Prostate gland (tissue), 2 donors: ENCODE measurements around the gene PIGN.

Experiments used
- POLR2A ChIP-seq: fragments of 450-650 bp; IDR thresholded peaks from one replicate; pipeline ENCODE4 v1.6.1; 2016; ENCODE audit warnings: antibody characterized with exemption, mild to moderate bottlenecking
- POLR2AphosphoS5 ChIP-seq: sonication (generic); formaldehyde crosslinking; IDR thresholded peaks from one replicate; pipeline ENCODE4 v1.6.1; 2017; ENCODE audit warnings: antibody characterized with exemption
- TF ChIP-seq, protein P1 (sequence below), 4 experiments: fragments of 200-600 bp in 2 of 4; fragments of 450-650 bp in 2 of 4; sonication (generic) in 2 of 4; IDR thresholded peaks; 1 replicate in 3 of 4; 2 replicates in 1 of 4; pipeline ENCODE4 v1.5.1; 2016 to 2019; ENCODE audit warnings: antibody characterized with exemption in 4 of 4, mild to moderate bottlenecking in 2 of 4, moderate library complexity in 2 of 4

DNA sequence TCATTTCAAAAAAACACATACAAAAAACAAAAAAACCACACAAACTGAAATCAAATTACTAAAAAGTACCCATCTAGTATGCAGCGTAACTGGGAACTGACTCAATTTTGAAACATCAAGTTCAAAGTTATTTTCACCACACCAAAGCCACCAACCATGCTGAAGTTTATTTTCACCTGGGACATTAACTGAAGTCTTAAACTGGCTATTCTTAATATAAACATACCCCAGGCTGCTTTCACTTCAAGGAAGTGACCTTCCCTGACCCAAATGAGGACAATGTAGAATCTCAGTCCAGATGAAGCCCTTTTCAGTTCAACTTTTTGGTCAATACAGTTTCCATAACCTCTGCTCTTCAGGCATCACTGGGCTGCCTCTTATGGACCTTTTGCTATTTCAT lies 84.6 kb downstream of the PIGN start:
- TF ChIP-seq, protein P1, sequence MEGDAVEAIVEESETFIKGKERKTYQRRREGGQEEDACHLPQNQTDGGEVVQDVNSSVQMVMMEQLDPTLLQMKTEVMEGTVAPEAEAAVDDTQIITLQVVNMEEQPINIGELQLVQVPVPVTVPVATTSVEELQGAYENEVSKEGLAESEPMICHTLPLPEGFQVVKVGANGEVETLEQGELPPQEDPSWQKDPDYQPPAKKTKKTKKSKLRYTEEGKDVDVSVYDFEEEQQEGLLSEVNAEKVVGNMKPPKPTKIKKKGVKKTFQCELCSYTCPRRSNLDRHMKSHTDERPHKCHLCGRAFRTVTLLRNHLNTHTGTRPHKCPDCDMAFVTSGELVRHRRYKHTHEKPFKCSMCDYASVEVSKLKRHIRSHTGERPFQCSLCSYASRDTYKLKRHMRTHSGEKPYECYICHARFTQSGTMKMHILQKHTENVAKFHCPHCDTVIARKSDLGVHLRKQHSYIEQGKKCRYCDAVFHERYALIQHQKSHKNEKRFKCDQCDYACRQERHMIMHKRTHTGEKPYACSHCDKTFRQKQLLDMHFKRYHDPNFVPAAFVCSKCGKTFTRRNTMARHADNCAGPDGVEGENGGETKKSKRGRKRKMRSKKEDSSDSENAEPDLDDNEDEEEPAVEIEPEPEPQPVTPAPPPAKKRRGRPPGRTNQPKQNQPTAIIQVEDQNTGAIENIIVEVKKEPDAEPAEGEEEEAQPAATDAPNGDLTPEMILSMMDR (IDR thresholded peaks at IDR 0.05), result no peak
- TF ChIP-seq POLR2A (no peak), POLR2AphosphoS5 (no peak)
